Left lobe of liver (tissue), 2 donors: ENCODE data around the gene MFAP1. TPM values are rescaled to one million over a fixed set of nuclear protein-coding genes. Genes with fewer than 3 reads are reported as not detected.
A peak's percentile ranks its signal among the peaks of the same experiment; 100 is the strongest.
"Not testable (repeated sequence)": the region's sequence is repeated elsewhere in the genome, so short reads cannot be mapped to it uniquely, and the experiment has no call there.

ENCODE experiments used
- ATAC-seq: fragments of 200-7000 bp; cut with Tn5 transposase; one replicate; pipeline ENCODE4 v1.9.1; 2020; ENCODE audit warnings: mild to moderate bottlenecking, moderate library complexity
- DNase-seq: peaks from one replicate; pipeline ENCODE4 v3.0.0-alpha.2; 2020; ENCODE audit warnings: low spot score
- total RNA-seq: library from RNA; stranded (reverse); gene quantifications from one replicate; pipeline ENCODE4 v1.2.1, GENCODE V29; 2021
- donor health status: DM: no; HTN: no; CAD: no; lungs with moderate emphysema.
- donor health status: DM: no; HTN: yes; CAD: no.

The MFAP1 gene
- total RNA-seq, 1 donor from 2014 or later, result 7.0 TPM

DNA sequence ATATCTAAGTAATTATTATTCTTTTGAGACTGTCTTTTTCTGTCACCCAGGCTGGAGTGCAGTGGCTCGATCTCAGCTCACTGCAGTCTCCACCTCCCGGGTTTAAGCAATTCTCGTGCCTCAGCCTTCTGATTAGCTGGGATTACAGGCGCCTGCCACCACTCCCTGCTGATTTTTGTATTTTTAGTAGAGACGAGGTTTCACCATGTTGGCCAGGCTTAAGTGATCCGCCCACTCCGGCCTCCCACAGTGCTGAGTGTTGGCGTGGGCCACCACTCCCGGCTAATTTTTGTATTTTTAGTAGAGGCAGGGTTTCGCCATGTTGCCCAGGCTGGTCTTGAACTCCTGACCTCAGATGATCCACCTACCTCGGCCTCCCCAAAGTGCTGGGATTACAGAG is 815 bp upstream of the MFAP1 start:
- not testable (repeated sequence) for ATAC-seq, DNase-seq

DNA sequence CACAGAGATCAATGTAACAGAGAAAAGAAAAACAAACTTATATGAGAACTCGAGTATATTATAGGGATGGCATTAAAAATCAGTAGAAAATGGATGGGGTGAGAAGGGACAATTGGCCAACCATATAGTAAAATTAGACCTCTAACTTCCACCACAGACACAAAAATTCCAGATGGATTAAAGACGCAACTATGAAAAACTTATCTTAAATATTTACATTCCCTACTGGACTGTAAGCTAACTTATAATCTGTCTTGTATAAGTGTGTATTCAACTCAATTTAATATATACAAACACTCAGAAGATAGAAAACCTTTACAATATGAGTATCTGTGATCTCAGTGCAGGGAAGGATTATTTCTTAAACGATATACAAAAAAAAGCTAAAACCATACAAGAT is 3.0 kb downstream of the MFAP1 start:
- no peak for ATAC-seq
- no peak for DNase-seq

DNA sequence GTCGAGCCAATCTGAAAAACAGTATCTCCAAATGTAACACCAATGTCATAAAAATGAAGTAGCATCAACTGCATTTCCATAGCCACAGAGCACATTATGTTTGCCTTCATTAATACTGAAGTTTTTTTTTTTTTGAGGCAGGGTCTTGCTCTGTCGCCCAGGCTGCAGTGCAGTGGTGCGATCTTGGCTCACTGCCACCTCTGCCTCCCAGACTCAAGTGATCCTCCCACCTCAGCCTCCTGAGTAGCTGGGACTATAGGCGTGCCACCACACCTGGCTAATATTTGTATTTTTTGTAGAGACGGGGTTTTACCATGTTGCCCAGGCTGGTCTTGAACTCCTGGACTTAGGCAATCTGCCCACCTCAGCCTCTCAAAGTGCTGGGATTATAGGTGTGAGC is 9.4 kb downstream of the MFAP1 start:
- not testable (repeated sequence) for ATAC-seq
- DNase-seq, result peak; percentile 38

DNA sequence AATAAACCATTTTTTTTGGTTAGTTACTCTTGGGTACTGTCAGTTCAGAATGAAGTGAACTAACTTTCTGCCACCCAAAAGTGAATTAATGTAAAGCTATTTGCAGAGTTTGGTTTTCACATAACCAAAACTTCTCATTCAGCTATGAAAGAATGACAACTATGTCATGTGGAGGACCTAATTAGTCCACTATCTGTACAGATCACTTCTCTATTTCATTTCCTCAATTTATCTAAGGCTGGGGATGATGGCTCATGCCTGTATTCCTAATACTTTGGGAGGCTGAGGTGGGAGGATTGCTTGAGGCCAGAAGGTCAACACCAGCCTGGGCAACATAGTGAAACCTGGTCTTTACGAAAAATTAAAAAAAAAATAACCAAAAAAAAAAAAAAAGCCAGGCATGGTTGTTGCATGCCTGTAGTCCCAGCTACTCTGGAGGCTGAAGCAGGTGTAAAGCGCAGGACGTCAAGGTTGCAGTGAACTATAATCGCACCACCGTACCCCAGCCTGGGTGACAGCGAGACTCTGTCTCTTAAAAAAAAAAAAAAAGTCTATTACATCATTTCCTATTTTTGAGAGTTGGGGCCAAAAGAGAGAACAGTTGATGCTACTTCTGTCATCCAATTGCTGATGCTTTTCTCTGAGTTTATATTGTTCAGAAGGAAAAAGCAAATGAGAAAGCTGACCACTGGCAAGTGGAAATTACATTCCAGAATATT is 15.4 kb downstream of the MFAP1 start:
- ATAC-seq, result no peak
- DNase-seq, result no peak

DNA sequence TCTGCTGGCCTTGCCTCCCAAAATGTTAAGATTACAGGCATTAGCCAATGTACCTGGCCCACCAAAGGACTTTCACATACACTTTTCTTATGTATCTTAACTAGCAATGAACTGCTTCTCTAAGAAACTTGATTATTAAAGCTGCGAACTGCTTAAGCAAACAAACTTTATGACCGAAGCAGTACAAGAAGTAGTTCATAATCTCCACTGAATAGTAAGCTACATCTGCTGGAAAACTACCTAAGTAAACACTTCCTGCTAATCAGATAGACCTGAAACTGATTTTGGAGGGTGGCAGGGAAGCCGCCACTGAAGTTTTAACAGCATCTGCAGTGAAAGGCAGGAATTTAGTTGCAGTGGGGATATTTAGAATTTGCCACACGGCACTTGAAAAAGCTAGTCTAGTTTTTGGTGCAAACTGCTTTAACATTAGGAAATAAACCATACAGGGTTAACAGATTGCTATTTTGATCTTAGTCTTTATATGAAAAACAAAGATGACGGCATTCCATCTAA is 16.0 kb downstream of the MFAP1 start:
- DNase-seq (no peak), ATAC-seq (no peak)

DNA sequence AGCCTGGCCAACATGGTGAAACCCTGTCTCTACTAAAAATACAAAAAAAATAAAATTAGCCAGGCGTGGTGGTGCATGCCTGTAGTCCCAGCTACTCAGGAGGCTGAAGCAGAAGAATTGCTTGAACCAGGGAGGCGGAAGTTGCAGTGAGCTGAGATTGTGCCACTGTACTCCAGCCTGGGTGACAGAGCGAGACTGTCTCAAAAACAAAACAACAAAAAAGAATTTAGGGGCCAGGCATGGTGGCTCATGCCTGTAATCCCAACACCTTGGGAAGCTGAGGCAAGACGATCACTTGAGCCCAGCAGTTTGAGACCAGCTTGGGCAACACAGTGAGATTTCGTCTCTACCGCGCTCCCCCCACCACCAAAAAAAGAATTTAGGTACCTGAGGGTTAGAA is 21.8 kb downstream of the MFAP1 start:
- ATAC-seq, DNase-seq: not testable (repeated sequence)

DNA sequence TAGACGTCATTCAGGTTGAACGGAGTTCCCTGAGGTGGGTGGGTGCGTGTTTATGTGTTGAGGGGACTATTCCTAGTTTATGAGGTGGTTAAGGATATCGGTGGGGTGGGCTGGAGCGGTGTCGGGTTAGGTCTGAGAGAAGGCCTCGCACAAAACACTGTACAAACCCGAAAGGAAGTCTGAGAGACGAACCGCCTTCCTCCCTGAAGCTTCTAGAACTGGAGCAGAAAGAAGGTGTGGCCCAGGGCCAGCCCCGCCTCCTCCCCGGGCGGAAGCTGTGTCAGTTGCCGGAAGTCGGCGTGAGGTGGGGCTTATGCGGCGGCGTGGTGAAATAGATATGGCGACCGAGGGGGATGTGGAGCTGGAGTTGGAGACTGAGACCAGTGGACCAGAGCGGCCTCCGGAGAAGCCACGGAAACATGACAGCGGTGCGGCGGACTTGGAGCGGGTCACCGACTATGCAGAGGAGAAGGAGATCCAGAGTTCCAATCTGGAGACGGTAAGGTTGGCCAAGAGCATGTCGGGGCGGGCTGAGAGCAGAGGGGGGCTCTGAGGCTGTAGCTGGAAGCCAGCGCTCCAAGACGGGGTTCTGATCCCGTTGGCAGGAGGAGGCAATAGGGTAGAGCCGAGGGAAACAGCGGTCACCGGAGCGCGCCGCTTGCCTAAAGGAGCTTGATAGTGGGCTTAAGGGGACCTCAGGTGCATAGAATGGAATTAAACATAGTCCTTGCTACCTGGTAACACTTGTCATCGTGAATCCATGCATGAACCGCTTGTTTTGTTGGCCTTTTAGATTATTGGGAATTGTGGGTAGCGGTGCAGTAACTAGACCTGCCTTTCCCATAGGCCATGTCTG is 24.0 kb downstream of the MFAP1 start, which contains the start of gene HYPK:
HYPK (plus strand) TSS at position 314 of the 856 bp plus-strand sequence; CDS start at position 338, 24 bp downstream.
- ATAC-seq, result peak; percentile 93
- peak; percentile 95 for DNase-seq

DNA sequence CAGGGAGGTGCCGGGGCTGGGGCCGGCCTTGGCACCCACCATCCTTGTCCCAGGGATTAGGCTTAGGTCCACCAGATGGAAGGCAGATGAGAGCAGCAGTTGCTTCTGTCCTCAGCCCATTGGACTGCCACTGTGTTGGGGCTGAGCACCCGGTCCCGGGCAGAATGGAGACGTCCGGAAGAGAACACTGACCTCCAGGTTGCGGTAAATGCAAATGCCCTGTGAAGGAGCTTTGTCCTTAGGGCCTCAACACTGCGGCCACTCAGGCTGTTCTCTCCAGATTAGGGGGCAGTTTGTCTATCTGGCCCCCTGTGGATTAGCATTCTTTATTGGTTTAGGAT is 24.6 kb downstream of the MFAP1 start, which contains the start of gene SERINC4:
SERINC4 (minus strand) TSS at position 276 of the 341 bp plus-strand sequence; CDS start at position 42, 234 bp downstream.
- DNase-seq, result no peak
- peak; percentile 19 for ATAC-seq

DNA sequence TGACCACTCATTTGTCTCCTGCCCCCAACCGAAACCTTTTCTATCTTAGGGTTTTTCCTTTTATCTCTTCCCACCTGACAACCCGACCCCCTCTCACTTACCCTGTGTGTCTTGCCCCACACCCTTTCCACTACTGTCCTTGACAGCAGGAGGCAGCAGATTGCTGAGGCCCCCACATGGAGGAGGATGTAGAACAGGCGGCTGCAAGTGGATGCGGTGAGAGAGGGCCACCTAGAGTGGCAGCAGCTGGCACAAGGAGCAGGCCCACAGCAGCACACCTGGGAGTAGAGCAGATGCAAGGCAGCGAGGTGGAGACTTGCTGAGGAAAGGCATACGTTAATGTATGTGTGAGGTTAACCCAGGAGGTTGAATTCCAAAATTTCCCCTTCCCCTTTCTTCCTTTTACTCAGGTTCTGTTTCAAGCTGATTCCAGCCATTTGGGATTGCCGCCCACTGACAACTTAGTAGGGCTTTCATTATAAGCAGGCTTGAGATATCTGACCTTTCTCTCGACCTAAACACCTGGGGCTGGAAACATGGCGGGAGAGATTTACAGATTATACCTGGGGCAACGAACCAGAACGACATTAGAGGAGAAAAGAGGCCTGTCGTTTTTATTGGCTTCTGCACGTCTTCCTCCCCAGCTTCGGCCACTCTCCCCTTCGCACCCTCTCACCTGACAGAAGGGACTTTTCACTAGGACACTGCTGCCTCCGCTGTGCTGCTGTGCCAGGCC is 25.1 kb downstream of the MFAP1 start:
- no peak for DNase-seq
- no peak for ATAC-seq

DNA sequence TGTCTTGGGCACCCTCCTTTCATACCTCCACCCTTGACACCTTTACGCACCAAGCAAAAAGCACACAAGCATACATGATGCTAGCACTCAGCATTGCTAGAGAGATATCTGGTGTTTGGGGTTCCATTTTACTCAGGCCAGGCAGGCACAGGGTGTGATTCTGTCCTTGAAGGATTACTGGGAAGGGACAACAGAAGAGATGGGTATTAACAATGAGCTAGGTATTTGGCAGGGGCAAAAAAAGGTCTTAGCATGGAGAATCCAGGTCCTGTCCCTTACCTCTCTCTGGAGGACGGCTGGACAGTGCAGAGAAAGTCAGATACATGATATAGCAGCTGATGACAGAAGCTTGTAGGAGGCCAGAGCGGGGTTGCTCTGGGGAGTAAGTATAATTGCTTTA is 27.9 kb downstream of the MFAP1 start:
- DNase-seq (no peak), ATAC-seq (no peak)

DNA sequence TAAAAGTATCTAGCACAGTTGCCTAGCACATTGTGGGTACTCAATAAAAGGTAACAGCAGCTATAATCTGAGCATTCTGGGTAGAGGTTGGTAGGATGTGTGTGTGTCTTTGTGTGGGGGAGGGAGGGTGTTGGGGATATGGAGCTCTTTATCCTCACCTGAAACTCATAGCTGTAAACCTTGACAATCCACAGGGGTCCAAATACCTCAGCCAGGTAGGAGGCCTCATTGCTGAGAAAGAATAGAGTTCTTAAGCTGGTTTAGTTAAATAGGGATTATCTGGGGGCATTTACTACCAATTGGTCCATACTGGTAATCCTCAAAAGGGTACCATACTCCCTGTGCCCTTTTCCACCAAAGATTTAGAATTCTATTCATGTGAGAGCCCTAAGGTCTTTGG is 28.5 kb downstream of the MFAP1 start:
- ATAC-seq (no peak), DNase-seq (no peak)

DNA sequence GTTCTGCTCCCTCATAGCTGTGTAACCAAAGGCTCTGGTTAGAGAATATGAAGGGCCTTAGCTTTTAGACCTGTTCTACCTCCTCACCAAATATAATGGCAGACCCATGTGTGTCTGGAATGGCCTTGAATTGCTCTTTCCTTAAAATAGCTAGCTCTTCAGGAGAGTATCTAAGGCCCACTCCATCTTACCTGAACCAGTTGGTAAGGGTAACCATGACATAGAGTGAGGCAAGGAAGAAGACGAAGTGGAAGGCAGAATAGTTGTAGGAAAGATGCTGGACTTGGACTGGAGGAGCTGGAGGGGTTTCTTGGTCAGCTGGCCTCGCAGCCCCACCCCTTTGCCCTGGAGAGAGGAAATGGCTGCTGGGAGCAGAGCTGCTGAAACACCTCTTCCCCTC is 29.3 kb downstream of the MFAP1 start:
- ATAC-seq (no peak), DNase-seq (no peak)

DNA sequence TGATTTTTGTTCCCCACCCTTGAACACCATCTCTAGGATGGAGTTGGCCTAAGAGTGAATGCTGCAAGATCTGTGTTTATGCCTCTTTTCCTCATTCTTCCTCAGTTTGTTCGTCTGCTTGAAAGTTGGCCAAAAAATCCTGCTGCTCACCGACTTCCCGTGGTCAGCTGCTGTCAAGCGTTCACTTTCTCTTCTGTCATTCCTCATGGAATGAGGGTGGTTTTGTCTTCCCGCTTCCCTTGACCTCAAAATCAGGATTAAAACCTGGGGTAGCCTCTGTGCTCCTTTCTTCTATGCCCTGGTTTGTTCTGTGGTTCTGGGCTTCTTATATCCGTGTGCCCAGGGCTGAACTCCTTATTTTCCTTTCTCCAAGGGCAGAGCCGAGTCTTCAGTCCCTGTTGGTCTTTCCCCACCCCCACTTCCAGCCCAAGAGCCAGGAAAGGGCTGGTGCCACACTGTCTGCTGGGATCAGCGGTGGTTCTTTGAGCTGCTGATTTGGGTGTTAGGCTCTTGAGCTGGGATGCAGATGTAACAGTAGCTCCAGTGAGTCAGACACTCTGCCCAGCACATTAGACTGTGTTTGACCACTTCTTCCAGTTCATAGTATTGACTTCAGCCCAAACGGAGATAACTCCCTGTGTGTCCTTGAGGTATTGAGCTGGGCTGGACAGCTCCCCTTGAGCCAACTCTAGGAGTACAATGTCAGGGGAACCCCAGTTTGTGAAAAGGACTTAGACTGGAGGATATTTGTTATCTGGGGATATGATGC is 30.0 kb downstream of the MFAP1 start:
- ATAC-seq (no peak), DNase-seq (no peak)

DNA sequence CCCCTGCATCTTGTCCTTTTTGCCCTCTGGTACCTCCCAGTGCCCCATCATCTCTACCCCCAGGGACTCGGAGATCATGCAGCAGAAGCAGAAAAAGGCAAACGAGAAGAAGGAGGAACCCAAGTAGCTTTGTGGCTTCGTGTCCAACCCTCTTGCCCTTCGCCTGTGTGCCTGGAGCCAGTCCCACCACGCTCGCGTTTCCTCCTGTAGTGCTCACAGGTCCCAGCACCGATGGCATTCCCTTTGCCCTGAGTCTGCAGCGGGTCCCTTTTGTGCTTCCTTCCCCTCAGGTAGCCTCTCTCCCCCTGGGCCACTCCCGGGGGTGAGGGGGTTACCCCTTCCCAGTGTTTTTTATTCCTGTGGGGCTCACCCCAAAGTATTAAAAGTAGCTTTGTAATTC is 30.8 kb downstream of the MFAP1 start:
- no peak for DNase-seq
- no peak for ATAC-seq

DNA sequence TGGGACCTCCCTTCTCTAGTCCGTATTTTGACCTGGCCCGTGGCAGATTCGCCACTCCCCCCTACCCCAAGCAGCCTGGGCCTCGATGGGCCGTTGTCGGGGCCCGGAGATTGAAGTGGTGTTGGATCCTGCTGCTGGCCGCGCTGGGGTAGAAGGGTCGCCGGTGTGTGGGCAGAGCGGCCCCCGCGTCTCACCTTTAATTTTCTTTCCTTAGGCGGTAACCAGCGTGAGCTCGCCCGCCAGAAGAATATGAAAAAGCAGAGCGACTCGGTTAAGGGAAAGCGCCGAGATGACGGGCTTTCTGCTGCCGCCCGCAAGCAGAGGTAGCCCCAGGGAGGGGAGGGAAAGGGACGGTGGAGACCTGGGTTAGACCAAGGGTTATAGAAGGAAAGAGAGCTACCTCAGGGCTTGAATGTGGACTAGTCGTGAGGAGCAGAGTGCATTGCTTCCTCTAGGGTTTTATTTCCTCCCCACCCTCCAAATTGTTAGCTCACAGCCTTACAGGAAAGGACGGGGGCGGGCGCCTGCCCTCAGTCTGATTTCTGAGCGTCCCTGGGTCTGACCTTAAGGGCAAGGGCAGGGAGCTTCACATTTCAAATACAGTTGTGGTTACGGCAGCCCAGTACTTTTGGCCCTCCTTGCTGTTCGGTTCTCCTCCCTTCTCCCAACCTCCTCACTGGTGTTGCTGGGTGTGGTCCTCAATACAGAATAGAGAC is 31.6 kb downstream of the MFAP1 start:
- peak; percentile 6 for ATAC-seq
- DNase-seq, result peak; percentile 52

DNA sequence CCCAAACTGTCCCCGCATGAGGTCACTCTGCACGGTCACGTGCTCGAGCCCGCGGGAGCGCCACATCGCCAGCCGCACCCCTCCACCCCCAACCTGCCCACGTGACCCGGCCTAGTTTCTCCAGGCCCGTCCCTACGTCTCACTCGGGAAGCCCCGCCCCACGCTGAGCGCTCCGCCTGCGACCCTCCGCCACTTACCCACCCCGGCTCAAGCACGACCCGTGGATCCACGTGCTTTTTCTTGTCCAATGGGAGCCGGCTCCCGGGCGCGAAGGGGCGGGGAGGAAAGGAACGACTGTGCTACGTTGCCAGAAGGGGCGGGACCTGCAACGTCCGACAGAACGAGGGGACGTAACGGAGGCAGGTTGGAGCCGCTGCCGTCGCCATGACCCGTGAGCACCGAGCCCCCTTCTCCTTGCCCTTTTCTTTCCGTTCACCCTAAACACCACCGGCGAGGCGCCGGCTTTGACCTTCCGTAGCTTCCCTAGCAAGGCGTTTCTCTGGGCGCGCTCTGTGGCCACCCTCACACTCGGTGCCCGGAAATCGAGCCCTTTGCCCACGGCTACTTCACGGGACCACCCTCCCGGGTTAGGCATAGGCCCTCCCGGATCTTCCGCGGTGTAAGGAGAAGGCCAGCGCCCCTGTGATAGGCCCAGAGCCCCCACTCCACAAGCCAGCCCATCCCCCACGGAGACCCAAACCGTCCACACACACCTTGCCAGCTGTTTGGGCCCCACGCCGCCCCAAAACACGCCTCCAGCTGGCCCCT is 32.3 kb downstream of the MFAP1 start, which contains the start of gene SERF2:
SERF2 (plus strand) TSS at position 328 of the 768 bp plus-strand sequence; CDS start at position 385, 57 bp downstream.
- ATAC-seq (peak; percentile 92), DNase-seq (peak; percentile 100)

DNA sequence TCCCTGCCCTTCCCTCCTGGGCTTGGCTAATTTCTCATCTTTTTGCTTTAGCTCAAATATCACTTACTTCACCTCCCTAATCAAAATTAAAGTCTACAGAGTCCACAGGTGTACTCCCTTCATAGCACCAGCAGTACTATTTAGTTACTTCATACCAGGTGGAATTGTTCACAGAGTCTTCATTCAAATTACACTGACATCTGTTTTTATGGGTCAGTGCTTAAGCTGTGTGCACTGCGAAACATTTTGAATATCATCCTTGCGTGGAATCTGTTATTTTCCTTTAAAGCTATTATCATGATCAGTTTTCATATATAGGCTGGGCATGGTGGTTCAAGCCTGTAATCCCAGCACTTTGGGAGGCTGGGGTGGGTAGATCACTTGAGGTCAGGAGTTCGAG is 35.1 kb downstream of the MFAP1 start:
- ATAC-seq, result no peak

DNA sequence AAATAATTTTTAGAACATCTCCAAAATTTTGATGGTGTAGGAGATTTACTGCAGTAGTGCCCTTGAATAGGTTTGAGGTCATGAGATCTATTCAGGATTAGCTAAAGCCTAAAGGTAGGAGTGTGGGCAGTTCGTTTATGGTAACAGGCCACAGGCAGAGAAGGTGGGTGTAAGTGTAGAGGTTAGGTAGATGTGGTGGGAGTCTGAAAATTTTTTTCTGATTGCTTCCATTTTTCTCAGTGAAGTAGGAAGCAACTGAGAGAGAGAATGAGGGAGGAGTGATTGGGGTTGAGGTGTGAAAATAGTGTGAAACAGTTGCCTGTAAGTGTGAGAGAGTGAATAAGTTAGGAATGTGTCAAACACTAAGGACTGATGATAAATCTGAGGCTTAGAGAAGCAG is 45.5 kb downstream of the MFAP1 start:
- no peak for DNase-seq

More for the DNA sequence above, 35.1 kb downstream of the MFAP1 start:
- no peak for DNase-seq

More for the DNA sequence above, 45.5 kb downstream of the MFAP1 start:
- ATAC-seq, result no peak
